Activated T-cell treated with anti-CD3 and anti-CD28 coated beads for 48 hours (primary cell): ENCODE measurements around the gene KDSR.

Experiments used
- DNase-seq: peaks from one replicate; pipeline ENCODE4 v3.0.0-alpha.2; 2020; ENCODE audit warnings: low read depth

Gene KDSR, protein sequence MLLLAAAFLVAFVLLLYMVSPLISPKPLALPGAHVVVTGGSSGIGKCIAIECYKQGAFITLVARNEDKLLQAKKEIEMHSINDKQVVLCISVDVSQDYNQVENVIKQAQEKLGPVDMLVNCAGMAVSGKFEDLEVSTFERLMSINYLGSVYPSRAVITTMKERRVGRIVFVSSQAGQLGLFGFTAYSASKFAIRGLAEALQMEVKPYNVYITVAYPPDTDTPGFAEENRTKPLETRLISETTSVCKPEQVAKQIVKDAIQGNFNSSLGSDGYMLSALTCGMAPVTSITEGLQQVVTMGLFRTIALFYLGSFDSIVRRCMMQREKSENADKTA

DNA sequence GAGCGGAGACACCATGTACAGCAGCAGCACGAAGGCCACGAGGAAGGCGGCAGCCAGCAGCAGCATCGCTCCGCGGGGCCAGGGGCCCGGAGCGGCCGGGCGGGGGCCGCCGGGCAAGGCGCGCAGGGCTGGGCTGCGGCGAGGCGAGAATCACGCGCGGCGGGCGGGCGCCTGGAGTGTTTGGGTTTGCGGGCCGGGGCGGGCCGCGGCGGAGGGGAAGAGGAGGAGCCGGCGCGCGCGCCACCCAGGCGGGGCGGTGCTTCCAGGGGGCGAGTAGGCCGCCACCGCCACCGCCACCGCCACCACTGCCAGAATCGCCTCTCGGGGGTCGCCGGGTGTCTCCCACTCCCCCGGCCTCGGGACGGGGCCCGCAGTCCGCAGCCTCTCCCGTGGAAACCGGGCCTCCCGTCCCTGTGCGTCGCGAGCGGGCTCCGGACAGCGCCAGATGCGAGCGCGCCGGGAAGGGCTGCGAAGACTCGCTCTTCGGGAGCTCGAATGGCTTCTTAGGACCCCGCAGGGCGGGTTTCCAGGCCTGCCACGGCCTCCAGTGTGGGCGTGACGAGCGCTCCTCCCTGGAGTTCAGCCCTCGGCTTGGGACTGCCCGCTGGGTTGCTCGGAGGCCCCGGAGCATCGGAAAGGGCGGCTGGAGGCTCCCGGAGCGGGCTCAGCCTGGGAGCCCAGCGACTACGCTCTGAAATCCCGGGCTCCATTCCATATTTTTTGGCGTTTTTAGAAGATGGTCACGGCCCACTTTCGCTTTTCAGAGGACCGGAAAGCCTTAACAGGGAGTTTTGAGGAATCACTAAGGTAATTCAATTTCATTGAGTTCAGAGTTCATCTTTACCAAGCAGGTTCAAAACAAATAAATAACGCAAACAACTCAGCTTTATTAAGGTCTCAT is at the start of gene KDSR:
KDSR (minus strand) TSS at position 154 of the 901 bp plus-strand sequence; CDS start at position 66, 88 bp downstream.
- DNase-seq, result peak; percentile 83

DNA sequence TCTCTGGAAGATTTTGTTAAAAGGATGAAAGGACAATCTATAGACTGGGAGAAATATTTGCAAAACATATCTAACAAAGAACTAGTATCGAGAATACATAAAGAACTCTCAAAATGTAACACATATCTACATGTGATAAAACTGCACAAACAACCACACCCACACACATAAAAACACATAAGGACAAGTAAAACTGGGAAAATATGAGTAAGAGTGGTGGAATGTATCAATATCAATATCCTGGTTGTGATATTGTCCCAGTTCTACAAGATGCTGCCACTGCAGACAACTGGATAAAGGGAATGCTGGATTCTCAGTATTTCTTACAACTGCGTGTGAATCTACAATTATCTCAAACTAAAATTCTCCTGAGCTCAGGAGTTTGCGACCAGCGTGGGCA is 45.9 kb upstream of the KDSR start:
- DNase-seq, result no peak

GRCh38 chr18:63410792-63411191 is 43.8 kb upstream of the KDSR start:
- no peak for DNase-seq

GRCh38 chr18:63409301-63409700 is 42.3 kb upstream of the KDSR start:
- no peak for DNase-seq

DNA sequence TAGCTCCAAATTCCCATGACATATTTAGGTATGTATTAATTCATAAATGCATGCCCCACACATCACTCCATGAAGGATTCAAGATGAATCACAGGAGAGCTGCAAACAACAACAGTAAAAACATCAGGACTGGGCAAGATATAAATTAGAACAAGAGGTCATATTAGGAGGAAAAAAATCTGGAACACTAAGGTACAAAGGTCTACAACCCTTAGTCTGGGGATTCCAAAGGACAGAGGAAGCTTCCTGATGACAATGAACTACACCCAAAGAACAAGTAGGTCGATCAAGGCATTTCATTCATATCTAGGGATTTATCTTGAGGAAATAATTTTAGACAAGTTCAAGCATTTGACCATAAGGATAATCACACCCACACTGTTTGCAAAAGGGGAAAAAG is 40.7 kb upstream of the KDSR start:
- no peak for DNase-seq

GRCh38 chr18:63405986-63406385 is 39.0 kb upstream of the KDSR start:
- no peak for DNase-seq

GRCh38 chr18:63402246-63403162 is 35.5 kb upstream of the KDSR start:
- no peak for DNase-seq

- no peak for DNase-seq
Observed at GRCh38 chr18:63399300-63399699, 32.3 kb upstream of the KDSR start.

- DNase-seq, result no peak
Observed at GRCh38 chr18:63397349-63397748, 30.3 kb upstream of the KDSR start.

- no peak for DNase-seq
Observed at GRCh38 chr18:63395503-63395902, 28.5 kb upstream of the KDSR start.

DNA sequence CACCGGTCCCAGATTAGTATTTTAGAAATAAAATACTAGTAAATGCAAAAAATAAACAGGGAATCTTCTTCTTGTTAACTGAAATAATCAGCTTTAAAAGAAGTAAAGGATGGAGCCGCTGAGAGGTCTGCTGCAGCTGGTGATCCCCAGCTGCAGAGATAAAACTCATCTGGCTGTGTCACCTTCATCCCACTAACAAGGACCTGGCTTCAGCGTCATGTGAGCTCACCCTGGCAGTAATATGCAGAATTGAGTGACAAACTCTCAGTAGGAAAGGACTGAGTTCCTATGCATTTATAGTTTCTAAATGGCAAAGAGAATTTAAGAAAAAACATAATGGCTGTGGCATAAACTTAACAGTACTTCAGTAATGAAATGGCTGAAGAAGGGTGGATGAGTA is 27.9 kb upstream of the KDSR start:
- DNase-seq, result no peak

GRCh38 chr18:63387861-63388260 is 20.9 kb upstream of the KDSR start:
- DNase-seq, result no peak

GRCh38 chr18:63382843-63383242 is 15.8 kb upstream of the KDSR start:
- no peak for DNase-seq

- no peak for DNase-seq
Observed at GRCh38 chr18:63379639-63379962, 12.6 kb upstream of the KDSR start.

DNA sequence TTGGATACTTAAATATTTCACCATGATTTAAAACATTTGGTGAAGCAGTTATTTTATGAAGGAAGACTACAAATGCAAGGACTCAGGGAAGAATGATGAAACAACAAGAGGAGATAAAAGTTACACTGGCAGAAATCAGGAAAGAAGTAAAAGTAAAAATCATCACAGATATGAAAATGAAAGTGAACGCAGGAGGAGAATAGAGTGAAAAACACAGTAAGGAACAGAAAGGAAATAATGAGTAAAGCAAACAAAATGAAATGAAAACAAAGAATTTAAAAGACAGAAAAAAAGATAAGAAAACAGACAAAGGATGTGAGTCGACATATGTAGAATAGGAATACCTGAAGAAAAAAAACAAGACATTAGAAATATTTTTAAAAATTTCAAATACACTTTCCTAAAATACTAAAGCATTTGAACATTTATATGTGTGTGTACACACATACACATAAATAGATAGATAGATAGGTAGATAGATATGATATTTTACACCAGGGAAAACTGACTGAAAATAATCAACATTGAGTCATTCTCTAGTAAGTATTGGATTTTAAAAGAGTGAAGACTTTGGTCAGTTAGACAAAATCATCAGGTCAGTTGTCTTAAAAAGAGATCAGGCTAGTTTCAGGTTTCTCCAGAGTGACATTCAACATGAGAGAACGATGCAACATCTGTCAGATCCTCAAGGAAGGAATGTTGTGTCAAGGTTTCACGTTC is 12.1 kb upstream of the KDSR start:
- DNase-seq, result no peak

DNA sequence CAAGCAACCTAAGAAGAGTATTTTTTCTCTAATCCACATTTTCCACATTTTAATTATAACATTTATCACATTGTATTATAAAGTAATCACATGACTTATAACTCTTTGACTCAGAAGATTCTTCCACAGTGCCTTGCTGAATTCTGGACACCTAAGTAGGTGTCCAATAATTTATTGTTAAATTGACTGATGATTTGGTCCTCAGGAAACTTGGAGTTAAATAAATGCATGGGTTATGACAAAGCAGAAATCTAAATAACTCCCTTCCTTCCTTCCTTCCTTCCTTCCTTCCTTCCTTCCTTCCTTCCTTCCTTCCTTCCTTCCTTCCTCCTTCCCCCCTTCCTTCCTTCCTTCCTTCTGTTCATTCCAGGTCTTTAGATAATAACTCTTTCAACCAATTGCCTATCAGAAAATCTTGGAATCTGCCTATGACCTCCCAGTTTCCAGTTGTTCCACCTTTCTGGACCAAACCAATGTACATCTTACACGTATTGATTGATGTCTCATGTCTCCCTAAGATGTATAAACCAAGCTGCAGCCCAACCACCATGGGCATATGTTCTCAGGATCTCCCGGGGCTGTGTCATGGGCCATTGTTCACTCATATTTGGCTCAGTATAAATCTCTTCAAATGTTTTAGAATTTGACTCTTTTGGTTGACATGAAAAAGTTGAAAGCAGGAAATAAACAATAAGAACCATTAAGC is 10.4 kb upstream of the KDSR start:
- DNase-seq, result no peak

DNA sequence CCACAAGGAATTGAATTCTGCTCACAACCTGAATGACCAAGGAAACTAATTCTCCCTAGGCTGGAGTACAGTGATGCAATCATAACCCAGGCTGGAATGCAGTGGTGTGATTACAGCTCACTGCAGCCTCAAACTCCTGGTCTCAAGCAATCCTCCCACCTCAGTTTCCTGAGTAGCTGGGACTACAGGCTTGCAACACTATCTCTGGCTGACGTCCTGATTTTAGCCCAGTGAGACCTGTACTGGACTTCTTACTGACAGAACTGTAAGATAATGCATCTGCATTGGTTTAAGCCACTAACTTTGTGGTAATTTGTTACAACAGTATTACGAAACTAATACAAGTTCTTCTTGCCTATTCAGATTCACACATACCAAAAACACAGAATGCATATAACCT is 9.5 kb upstream of the KDSR start:
- no peak for DNase-seq

DNA sequence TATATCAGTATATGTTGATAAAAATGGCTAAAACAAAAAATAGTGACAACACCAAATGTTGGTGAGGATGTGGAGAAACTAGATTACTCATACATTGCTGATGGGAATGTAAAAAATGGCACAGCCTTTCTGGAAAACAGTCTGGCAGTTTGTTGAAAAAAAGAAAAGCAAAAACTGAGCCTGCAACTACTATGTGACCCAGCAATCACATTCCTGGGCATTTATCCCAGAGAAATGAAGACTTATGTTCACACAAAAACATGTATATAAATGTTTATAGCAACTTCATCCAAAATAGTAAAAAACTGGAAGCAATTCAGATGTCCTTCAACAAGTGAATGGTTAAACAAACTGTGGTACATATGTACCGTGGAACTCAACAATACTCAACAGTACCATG is 7.5 kb upstream of the KDSR start:
- DNase-seq, result no peak

- no peak for DNase-seq
Observed at GRCh38 chr18:63373161-63373560, 6.2 kb upstream of the KDSR start.

DNA sequence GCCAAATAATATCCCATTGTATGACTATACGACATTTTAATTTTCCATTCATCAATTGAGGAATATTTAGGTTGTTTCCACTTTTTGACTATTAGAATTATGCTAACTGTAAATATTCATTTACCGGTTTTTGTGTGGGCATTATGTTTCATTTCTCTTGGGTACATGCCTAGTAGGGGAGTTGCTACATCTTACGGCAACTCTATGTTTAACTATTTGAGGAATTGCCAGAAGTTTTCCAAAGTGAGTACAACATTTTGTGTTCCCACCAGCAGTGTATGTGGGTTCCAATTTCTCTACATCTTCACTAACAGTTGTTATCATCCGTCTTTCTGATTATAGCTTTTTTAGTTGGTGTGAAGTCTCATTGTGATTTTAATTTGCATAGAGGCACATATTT is 1.6 kb upstream of the KDSR start:
- no peak for DNase-seq
